CD4-positive, alpha-beta T cell treated with Interleukin-10 for 1 hour (primary cell): ENCODE data around the gene DHPS.
"Not testable (repeated sequence)": the region's sequence is repeated elsewhere in the genome, so short reads cannot be mapped to it uniquely, and the experiment has no call there.

Experiments used
- DNase-seq: peaks from one replicate; pipeline ENCODE4 v3.0.0-alpha.2; 2020

Gene DHPS

GRCh38 chr19:12681074-12681987 is at the start of gene DHPS:
Gene DHPS (minus strand): TSS chr19:12681880. CDS start chr19:12681766, 114 bp downstream.
- DNase-seq, result peak; percentile 96

- DNase-seq, result no peak
Observed at GRCh38 chr19:12731337-12731736, 49.7 kb upstream of the DHPS start.

- DNase-seq, result no peak
Observed at GRCh38 chr19:12730064-12730463, 48.4 kb upstream of the DHPS start.

- DNase-seq, result no peak
Observed at GRCh38 chr19:12727745-12728433, 46.2 kb upstream of the DHPS start.

GRCh38 chr19:12726988-12727316 is 45.3 kb upstream of the DHPS start:
- no peak for DNase-seq

GRCh38 chr19:12725612-12726011 is 43.9 kb upstream of the DHPS start:
- DNase-seq, result not testable (repeated sequence)

- DNase-seq, result peak; percentile 69
Observed at GRCh38 chr19:12723641-12724426, 42.2 kb upstream of the DHPS start, which contains the start of gene TNPO2. Gene TNPO2 (minus strand): TSS chr19:12723932. CDS start chr19:12720977, 2,955 bp downstream.

GRCh38 chr19:12723381-12723640 is 41.6 kb upstream of the DHPS start:
- DNase-seq, result no peak

GRCh38 chr19:12722566-12723380 is 41.1 kb upstream of the DHPS start:
- peak; percentile 97 for DNase-seq

GRCh38 chr19:12721656-12722565 is 40.2 kb upstream of the DHPS start:
- peak; percentile 61 for DNase-seq

- no peak for DNase-seq
Observed at GRCh38 chr19:12720851-12721655, 39.4 kb upstream of the DHPS start.

- DNase-seq, result no peak
Observed at GRCh38 chr19:12720296-12720695, 38.6 kb upstream of the DHPS start.

GRCh38 chr19:12715929-12716328 is 34.2 kb upstream of the DHPS start:
- DNase-seq, result no peak

- no peak for DNase-seq
Observed at GRCh38 chr19:12715102-12715501, 33.4 kb upstream of the DHPS start.

GRCh38 chr19:12713304-12713703 is 31.6 kb upstream of the DHPS start:
- not testable (repeated sequence) for DNase-seq

GRCh38 chr19:12712077-12712476 is 30.4 kb upstream of the DHPS start:
- peak; percentile 31 for DNase-seq

GRCh38 chr19:12711187-12711586 is 29.5 kb upstream of the DHPS start:
- no peak for DNase-seq

GRCh38 chr19:12708641-12709040 is 27.0 kb upstream of the DHPS start:
- no peak for DNase-seq

GRCh38 chr19:12706332-12706718 is 24.6 kb upstream of the DHPS start:
- no peak for DNase-seq

- no peak for DNase-seq
Observed at GRCh38 chr19:12705654-12706331, 24.1 kb upstream of the DHPS start.
